NCI-H510A (cell line): ENCODE results near the gene ARFRP1.

ENCODE experiments used
- DNase-seq: peaks from one replicate; lab custom pipeline; 2025; lab: John Stamatoyannopoulos, UW

Gene ARFRP1, protein sequence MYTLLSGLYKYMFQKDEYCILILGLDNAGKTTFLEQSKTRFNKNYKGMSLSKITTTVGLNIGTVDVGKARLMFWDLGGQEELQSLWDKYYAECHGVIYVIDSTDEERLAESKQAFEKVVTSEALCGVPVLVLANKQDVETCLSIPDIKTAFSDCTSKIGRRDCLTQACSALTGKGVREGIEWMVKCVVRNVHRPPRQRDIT

DNA sequence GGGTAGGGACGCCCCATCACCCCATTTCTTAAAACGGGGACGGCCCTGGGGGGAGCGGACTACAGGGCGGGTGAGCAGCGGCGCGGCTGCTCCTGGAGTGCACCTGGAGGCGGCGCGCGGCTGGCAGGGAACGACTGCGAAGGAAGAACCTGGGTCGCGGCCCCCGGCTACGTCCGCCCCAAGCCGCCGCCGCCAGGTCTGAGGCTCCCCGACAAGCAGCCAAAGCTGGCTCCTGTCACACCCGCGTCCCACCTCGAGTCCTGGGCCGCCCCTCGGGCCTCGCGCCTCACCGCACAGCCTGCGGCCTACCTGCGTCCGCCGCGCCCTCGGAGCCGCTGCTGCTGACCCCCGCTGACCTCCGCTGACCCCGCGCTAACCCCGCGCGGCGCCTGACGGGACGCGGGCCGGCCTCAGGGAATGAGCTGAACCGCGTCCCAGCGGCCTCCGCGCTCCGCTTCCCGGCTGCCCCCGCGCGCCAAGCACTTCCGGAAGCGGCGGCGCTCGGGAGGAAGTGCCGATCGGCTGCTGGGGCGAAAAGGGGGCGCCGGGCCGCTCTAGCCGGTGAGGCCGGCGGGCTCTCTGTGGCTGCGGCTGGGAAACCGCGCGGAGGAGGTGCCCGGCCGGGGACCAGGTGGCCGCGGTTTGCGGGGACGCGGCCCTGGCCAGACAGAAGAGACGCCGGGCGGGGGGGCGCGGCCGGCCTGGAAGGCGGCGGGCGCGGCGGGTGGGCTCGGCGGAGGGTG, at the start of gene ARFRP1, which contains the start of gene ZGPAT:
Gene ARFRP1, minus strand, starts transcription at position 419 of the 743 bp plus-strand sequence. CDS start 885 bp downstream, outside the sequence.
Gene ZGPAT, plus strand, starts transcription at position 482 of the 743 bp plus-strand sequence. CDS start 542 bp downstream, outside the sequence.
- peak; percentile 77 for DNase-seq

- DNase-seq, result no peak
Observed at GRCh38 chr20:63756648-63756991, 48.8 kb upstream of the ARFRP1 start.

- no peak for DNase-seq
Observed at GRCh38 chr20:63755933-63756647, 48.3 kb upstream of the ARFRP1 start.

GRCh38 chr20:63754008-63754407, 46.2 kb upstream of the ARFRP1 start:
- DNase-seq, result no peak

DNA sequence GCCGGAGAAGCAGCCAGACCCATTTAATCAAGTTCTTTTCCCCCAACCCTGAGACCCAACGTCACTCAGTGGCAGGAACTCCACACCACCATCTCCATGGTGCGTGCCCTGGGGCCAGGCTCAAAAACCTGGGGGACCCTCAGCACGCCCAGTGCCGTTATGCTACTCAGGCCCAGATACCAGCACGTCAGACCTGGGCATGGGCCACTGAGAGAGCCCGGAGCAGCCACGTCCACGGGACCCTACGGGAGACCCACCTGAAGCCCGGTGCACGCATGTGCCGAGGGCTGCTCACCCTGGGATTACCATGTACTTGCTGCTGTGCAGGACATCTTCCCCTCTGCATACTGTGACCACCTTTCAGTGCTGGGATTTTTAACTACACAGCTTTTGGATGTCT, 45.6 kb upstream of the ARFRP1 start:
- no peak for DNase-seq

DNA sequence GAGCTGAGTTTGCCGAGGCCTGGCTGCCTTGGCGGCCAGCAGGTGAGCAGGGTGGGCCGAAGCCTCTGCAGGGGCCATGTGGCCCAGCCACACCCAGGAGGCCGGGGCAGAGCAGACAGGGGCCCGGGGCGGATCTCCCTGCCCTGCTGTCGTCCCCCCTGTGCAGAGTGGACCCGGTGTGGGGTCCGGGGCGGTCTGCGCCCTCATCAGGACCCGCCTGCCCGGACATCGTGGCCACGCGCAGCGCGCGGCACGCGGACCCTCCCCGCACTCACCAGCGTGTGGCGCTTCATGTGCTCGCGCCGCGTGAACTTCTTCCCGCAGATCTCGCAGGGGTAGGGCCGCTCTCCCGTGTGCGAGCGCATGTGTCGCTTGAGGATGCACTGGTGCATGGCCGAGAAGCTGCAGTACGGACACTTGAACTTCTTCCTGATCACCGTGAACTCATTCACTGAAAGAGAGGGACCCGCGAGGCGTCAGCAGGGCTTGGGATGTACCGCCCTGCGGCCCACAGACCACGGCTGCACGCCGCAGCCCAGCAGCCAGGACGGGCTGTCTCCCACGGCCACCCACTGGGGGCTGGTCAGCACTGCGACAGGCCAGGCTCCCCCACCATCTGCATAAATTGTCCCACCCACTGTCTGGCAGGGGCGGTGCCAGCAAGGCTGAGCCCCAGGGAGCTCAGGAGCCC, 44.8 kb upstream of the ARFRP1 start:
- no peak for DNase-seq

DNA sequence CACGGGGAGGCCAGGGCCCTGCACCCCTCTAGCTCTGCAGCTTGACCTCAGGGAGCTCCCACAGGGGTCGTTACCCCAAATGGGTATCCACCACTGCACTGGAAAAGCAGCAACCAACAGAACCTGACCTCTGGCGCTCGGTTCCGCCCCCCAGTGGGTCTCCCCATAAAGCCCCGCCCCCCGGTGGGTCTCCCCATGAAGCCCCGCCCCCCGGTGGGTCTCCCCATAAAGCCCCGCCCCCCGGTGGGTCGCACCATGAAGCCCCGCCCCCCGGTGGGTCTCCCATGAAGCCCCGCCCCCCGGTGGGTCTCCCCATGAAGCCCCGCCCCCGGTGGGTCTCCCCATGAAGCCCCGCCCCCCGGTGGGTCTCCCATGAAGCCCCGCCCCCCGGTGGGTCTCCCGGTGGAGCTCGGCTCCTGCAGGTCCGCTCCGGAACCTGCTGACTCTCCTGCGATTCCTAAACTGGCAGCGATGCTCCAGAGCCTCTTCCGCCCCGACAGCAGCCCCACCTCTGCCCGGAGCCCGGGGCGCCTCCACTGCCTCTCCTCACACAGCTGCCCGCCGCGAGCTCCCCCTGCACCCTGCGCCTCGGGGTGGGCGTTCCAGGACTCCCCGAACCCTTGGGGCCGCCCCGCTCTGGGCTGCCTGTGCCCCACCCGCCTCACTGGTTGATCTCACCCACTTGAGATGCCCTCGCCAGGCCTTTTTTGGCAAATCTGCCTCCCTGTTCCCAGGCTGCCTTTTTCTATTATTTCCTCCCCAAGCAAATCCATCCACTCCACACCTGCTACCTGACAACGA, 43.9 kb upstream of the ARFRP1 start:
- no peak for DNase-seq

DNA sequence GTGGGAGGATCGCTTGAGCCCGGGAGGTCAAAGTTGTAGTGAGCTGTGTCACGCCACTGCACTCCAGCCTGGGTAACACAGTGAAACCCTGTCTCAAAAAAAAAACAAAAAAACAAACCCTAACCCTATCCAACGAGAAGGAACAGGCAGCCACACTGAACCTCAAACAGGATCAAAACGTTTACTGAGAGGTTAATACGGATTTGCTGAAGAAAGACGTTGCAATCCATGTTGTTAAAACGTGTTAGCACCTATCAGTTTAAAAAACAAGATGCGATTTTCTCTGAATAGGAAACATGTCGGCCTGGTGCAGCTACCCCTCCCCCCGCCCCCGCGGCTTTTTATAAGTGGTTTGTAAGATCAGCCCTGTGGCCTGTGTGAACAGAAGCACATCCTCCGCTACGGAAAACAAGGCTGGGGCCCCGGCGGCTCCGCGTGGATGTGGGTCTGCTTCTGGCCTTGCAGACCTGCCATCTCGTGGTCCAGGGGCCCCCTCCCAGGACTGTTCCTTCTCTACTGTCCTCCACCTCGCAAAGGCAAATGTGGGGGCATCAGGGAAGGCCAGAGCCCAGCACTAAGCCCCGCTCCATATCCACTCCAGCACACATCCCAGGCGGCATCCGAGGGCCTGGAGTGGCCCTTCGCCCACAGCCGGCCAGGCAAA, 43.2 kb upstream of the ARFRP1 start:
- no peak for DNase-seq

- DNase-seq, result no peak
Observed at GRCh38 chr20:63749597-63750508, 42.1 kb upstream of the ARFRP1 start.

GRCh38 chr20:63748934-63749270, 41.1 kb upstream of the ARFRP1 start:
- DNase-seq, result no peak

DNA sequence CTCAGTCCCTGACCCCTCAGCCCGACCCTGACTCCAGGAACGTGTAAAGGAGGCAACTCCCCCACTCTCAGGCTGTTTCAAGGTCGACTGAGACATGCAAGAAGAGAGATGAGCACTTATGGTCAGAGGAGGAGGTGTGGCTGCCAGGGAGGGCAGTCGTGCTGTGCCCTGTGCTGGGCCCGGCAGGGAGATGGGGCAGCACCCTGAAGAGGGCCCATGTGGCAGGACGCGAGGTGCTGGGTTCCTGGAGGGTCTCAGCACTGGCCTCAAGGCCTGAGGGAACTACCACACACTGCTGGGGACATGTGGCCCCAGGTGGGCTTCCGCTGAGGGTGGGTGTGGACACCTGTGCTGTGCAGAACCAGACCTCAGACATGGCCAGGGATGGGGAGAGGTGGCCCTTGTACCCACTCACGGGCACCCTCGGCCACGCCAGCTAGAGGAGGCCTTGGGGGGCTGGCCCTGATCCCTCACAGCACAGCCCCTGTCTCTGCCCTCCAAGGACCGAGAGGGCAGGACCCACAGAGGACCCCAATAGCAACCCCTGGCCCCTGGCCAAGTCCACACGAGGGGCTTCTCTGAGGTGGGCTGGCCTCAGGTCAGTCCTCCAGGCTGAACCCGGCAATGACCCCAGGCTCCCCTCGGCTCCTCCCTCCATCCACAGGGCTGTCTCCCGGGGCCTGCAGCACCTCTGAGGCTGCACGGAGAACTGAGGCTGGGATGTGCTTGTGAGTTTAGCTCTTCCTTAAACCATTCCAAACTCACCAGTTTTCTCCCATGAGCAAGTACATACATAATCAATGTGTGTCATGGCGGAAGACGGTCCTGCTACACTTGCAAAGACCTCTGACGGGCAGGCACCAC, 40.5 kb upstream of the ARFRP1 start:
- DNase-seq, result no peak

DNA sequence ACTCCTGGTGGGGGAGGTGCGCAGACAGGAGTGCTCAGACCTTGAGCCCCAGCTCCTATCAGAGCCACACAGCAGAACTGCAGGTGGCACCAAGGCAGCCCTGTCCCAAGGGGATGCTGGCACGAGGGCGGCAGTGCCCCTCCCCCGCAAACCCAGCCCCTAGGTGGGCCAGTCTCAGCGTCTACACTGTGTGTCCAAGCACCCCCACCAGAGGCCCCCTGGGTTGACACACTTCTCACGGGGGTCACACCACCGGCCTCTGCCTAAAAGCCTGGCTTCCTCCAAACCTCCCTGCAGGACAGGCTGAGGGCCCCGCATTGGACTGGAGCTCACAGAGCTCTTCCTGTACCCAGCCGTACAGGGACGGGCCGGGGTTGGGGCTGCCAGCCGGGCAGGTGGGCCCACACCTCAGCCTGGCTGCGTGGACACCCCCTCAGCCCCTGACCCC, 39.9 kb upstream of the ARFRP1 start:
- no peak for DNase-seq

GRCh38 chr20:63746751-63747315, 39.1 kb upstream of the ARFRP1 start:
- no peak for DNase-seq

DNA sequence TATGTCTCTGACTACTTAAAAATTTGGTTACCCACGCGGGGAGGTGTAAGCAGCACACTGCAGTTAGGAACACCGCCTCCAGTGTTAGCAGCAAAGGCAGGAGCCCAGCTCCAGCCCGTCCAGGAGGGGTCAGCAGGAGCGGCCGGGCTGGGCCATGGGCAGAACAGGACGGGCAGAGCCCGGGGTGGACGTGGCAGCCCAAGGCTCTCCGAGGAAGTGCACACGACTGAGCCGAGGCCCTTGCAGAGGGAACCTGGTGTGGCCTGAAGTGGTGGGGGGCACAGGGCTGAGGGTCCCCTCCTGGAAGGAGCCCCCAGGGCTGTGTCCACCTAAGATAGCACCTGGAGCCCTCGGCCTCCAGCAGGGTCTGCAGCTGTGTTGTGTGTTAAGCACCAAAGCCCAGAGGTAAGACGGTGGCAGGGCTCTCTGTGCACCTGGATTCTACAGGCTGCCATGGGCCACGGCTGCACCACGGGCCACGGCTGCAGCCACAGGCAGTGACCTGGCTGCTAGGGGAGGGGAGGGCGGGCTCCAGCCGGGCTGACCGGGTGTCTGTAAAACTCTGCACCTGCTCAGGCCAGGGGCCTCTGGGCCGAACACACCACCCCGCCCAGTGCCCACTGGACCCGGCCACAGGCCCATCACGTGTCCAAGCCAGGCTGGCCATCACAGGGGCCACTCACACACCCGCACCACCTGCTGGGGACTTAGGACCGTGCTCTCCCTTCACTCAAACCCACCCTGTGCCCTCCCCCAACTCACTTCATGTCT, 38.4 kb upstream of the ARFRP1 start:
- no peak for DNase-seq

DNA sequence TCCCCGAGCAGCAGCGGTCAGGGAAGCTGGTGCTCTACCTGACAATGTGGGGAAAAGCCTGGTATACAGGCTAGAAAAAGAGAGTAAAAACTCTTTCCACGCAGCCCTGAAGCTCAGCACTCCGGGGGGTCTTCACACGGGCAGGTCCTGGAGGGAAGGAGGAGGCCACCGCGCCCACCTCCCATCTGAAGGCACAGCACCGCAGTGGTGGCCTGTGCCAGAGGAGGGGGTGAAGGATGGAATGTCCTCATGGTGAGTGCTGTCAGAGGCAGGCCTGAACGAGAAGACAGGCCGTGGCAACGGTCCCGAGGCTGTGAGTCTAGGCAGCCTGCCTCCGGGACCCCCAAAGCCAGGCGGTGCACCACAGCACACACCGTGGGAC, 37.6 kb upstream of the ARFRP1 start:
- DNase-seq, result no peak

DNA sequence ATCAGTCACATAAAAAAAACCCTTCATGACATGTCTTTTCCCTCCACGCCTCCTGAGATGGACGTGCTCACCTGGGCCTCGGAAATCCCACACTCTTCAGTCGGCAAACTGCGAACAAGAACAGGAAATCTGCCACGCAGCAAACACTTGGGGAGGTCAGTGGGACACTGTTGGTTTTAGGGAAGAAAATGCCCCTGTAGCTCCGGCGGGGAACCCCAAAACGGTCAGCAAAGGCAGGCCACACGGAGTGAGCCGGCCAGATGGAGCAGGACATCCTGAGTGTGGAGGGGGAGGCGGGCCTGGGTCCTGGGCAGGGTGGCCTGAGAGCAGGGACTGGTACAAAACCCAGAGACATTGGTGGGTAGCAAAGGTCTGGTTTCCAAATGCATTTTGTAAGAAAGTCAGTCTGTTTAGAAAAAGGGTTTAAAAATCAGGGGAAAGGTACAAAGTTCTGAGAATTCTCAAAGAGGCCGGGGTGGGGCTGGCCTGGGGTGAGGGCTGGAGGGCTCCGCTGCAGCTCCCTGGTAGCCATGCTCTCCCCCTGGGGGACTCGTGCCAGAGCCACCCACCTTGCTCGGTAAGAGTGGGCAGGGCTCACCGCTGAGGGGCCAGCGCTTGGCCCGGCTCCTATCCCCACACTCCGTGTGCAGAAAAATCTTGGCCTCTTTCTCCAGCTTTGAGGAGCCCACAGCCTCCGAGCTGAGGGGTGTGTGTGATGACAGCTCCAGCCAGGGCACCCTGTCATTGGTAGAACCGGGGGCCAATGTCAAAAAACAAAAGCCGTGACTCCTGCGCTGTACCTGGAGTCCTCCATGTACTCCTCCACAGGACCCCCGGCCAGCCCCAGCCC, 37.0 kb upstream of the ARFRP1 start:
- no peak for DNase-seq

- DNase-seq, result no peak
Observed at GRCh38 chr20:63744158-63744557, 36.4 kb upstream of the ARFRP1 start.
